Gastrocnemius medialis (tissue), 4 donors: ENCODE data around the gene ZBTB49. TPM values are rescaled to one million over a fixed set of nuclear protein-coding genes. Genes with fewer than 3 reads are reported as not detected.

Experiments
- ATAC-seq, 2 donors: fragments of 150-250 bp; one replicate each; pipeline ENCODE4 v1.9.1; 2016
- DNase-seq, 2 donors: peaks; one replicate each; pipeline ENCODE4 v3.0.0-alpha.2; 2019
- H3K27ac ChIP-seq, 4 donors: fragments of 200-600 bp; sonication (generic); 1 replicate in 1 of 4; 2 replicates in 3 of 4; pipeline ENCODE4 v1.5.1; 2016 to 2018; ENCODE audit warnings: mild to moderate bottlenecking in 2 of 4, moderate library complexity in 1 of 4
- H3K27me3 ChIP-seq, 3 donors: fragments of 200-600 bp; sonication (generic) in 2 of 3; 1 replicate in 1 of 3; 2 replicates in 2 of 3; pipeline versions ENCODE4 v1.5.1 to v1.6.0; 2016 to 2019; ENCODE audit warnings: mild to moderate bottlenecking in 1 of 3, moderate library complexity in 1 of 3
- H3K36me3 ChIP-seq, 2 donors: fragments of 200-600 bp; sonication (generic) in 1 of 2; one replicate each; pipeline ENCODE4 v1.5.1; 2017 to 2018
- H3K4me1 ChIP-seq, 2 donors: fragments of 200-600 bp; sonication (generic) in 1 of 2; one replicate each; pipeline ENCODE4 v1.5.1; 2016 to 2017; ENCODE audit warnings: mild to moderate bottlenecking in 2 of 2
- H3K4me3 ChIP-seq, 4 donors: fragments of 200-600 bp; sonication (generic) in 3 of 4; 1 replicate in 1 of 4; 2 replicates in 3 of 4; pipeline ENCODE4 v1.5.1; 2016 to 2019; ENCODE audit warnings: mild to moderate bottlenecking in 2 of 4
- H3K9me3 ChIP-seq, 3 donors: fragments of 200-600 bp; sonication (generic) in 2 of 3; 1 replicate in 1 of 3; 2 replicates in 2 of 3; pipeline ENCODE4 v1.5.1; 2016 to 2019
- CTCF ChIP-seq, 5 experiments: fragments of 450-650 bp in 3 of 5; fragments of 200-600 bp in 2 of 5; sonication (generic) in 2 of 5; IDR thresholded peaks in 4 of 5; conservative IDR thresholded peaks in 1 of 5; 1 replicate in 4 of 5; 2 replicates in 1 of 5; pipeline ENCODE4 v1.5.1; 2016 to 2019; ENCODE audit warnings: antibody characterized with exemption in 5 of 5, mild to moderate bottlenecking in 3 of 5, moderate library complexity in 3 of 5
- POLR2A ChIP-seq, 2 donors: fragments of 450-650 bp; IDR thresholded peaks; one replicate each; pipeline ENCODE4 v1.6.1; 2017; ENCODE audit warnings: antibody characterized with exemption in 2 of 2, mild to moderate bottlenecking in 2 of 2, moderate library complexity in 2 of 2
- in situ Hi-C, 4 donors: fragments of 200-750 bp; cut with MboI; loops; one replicate each; pipeline versions ENCODE4 v1.15.0 to v1.8.0; 2017; ENCODE audit warnings: low sequenced_read_pairs in 4 of 4
- intact Hi-C: fragments of 100-400 bp; cut with DNase I; formaldehyde crosslinking; loops from one replicate; pipeline ENCODE4 v1.15.1; 2023; ENCODE audit warnings: low total_unique reads
- total RNA-seq, 4 donors: library from RNA; depleted of rRNA; stranded (reverse); fragments of >200 nt; gene quantifications; one replicate each; pipeline versions ENCODE4 v1.1.0 to v1.2.3, GENCODE V29; 2016

ZBTB49 gene
- total RNA-seq, 4 donors from 2014 or later, result 1.7 to 2.8 (median 2.5) TPM

GRCh38 chr4:4350909-4351308 is 60.9 kb downstream of the ZBTB49 start:
- no peaks in the 10 kb centered on the region for H3K9me3 ChIP-seq
- TF ChIP-seq CTCF (IDR thresholded peaks at IDR 0.05 in 4 of 5, conservative IDR thresholded peaks at IDR 0.05 in 1 of 5) (no peak), POLR2A (IDR thresholded peaks at IDR 0.05) (no peak)
- no peak overlapping the region for H3K4me3 ChIP-seq
- DNase-seq (no peak), ATAC-seq (no peak)
- in situ Hi-C loops (no loop called here), intact Hi-C loops (no loop called here)
- no peaks in the 10 kb centered on the region for H3K36me3 ChIP-seq
- H3K4me1 ChIP-seq, result no peaks in the 10 kb centered on the region
- H3K27me3 ChIP-seq, result no peaks in the 10 kb centered on the region
- H3K27ac ChIP-seq, result no peak overlapping the region

DNA sequence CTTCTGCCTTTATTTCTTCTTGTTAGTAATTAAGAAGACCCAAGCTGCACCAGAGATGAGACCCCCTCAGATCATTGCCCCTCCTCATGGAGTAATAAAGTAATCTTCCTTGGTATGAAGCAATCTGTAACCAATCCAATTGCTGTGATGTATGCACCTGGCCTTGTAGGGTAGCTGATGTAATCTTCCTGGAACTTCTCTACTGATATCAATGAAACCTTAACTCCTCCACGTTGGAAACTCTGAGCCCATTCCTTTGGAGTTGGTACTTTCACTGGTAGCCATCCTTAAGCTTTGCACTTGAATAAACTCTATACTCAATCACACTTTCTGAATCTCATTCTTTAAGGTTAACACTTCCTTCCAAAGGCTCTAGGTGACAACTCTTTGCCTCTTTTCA is 65.3 kb downstream of the ZBTB49 start:
- ATAC-seq, result no peak
- DNase-seq, result no peak

GRCh38 chr4:4356106-4357041 is 66.3 kb downstream of the ZBTB49 start:
- in situ Hi-C loops, result no loop called here
- ATAC-seq, result no peak

More for the DNA sequence above, 65.3 kb downstream of the ZBTB49 start:
- intact Hi-C loops, result no loop called here
- TF ChIP-seq CTCF (IDR thresholded peaks at IDR 0.05 in 4 of 5, conservative IDR thresholded peaks at IDR 0.05 in 1 of 5) (no peak), POLR2A (IDR thresholded peaks at IDR 0.05) (no peak)
- Histone ChIP-seq H3K4me3 (no peak overlapping the region), H3K27ac (no peak overlapping the region), H3K36me3 (no peaks in the 10 kb centered on the region), H3K27me3 (peaks cover 0 to 7% (median 3%) of the 10 kb centered on the region in 3 donors), H3K9me3 (no peaks in the 10 kb centered on the region), H3K4me1 (no peaks in the 10 kb centered on the region)
- in situ Hi-C loops, result no loop called here

DNA sequence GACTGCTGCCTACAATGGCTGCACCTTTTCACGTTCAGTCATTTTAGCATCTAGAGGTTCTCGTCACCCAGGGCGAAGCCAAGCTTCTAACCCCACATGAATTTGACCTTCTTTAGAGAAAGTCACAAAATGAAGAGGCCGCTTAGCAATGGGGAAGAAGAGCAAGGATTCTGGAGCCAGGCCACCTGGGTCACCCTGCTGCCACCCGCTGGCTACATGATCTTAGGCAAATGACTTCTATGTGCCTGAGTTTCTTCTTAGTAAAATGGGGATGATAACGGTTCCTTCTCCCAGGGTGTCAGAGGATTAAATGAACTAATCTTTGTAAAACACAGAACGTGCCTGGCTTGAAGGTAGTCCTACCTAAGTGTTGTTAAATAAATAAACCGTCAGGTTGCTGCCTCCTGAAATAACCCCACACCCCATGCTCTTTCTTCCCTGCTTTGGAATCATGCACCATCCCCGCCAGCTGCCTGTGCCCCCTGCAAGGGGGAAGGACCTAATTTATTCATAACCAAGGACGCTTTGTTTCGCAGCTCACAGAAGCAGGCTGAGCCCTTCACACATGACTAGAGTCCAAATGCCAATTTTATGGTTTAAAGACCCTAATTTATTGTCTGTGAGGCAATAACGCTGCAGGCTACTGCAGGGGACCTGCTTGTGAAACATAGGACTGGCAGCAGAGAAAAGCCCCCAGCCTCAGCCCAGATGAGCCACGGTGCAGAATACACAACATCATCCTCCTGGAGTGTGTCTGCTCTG is 68.2 kb downstream of the ZBTB49 start:
- DNase-seq (no peak), ATAC-seq (no peak)
- in situ Hi-C loops, result no loop called here
- no peak for TF ChIP-seq POLR2A (IDR thresholded peaks at IDR 0.05)
- TF ChIP-seq CTCF (IDR thresholded peaks at IDR 0.05 in 4 of 5, conservative IDR thresholded peaks at IDR 0.05 in 1 of 5), result no peak
- Histone ChIP-seq H3K4me1 (no peaks in the 10 kb centered on the region), H3K36me3 (no peaks in the 10 kb centered on the region), H3K4me3 (no peak overlapping the region), H3K9me3 (no peaks in the 10 kb centered on the region), H3K27ac (no peak overlapping the region), H3K27me3 (peaks cover 0 to 7% (median 5%) of the 10 kb centered on the region in 3 donors)
- intact Hi-C loops, result no loop called here

More at GRCh38 chr4:4356106-4357041, 66.3 kb downstream of the ZBTB49 start:
- H3K4me3 ChIP-seq, result no peak overlapping the region
- TF ChIP-seq CTCF (IDR thresholded peaks at IDR 0.05 in 4 of 5, conservative IDR thresholded peaks at IDR 0.05 in 1 of 5), result no peak
- TF ChIP-seq POLR2A (IDR thresholded peaks at IDR 0.05), result no peak
- no peaks in the 10 kb centered on the region for H3K4me1 ChIP-seq
- no peak overlapping the region for H3K27ac ChIP-seq
- H3K9me3 ChIP-seq, result no peaks in the 10 kb centered on the region
- no peak for DNase-seq
- peaks cover 0 to 7% (median 5%) of the 10 kb centered on the region in 3 donors for H3K27me3 ChIP-seq
- intact Hi-C loops, result no loop called here
- H3K36me3 ChIP-seq, result no peaks in the 10 kb centered on the region
